Erythroblast (primary cell): Measurements from ENCODE around the gene SPON1.

Source experiments
- DNase-seq, 2 experiments: peaks; one replicate each; lab custom pipeline; 2025; lab: John Stamatoyannopoulos, UW
- GATA1 ChIP-seq: IDR thresholded peaks from 2 replicates; pipeline ENCODE4 v1.6.1; 2011; ENCODE audit warnings: low read depth, mild to moderate bottlenecking, control low read depth, low read length, moderate library complexity
- POLR2A ChIP-seq: IDR thresholded peaks from 2 replicates; pipeline ENCODE4 v1.6.1; 2011; ENCODE audit warnings: mild to moderate bottlenecking, low read length

Gene SPON1

DNA sequence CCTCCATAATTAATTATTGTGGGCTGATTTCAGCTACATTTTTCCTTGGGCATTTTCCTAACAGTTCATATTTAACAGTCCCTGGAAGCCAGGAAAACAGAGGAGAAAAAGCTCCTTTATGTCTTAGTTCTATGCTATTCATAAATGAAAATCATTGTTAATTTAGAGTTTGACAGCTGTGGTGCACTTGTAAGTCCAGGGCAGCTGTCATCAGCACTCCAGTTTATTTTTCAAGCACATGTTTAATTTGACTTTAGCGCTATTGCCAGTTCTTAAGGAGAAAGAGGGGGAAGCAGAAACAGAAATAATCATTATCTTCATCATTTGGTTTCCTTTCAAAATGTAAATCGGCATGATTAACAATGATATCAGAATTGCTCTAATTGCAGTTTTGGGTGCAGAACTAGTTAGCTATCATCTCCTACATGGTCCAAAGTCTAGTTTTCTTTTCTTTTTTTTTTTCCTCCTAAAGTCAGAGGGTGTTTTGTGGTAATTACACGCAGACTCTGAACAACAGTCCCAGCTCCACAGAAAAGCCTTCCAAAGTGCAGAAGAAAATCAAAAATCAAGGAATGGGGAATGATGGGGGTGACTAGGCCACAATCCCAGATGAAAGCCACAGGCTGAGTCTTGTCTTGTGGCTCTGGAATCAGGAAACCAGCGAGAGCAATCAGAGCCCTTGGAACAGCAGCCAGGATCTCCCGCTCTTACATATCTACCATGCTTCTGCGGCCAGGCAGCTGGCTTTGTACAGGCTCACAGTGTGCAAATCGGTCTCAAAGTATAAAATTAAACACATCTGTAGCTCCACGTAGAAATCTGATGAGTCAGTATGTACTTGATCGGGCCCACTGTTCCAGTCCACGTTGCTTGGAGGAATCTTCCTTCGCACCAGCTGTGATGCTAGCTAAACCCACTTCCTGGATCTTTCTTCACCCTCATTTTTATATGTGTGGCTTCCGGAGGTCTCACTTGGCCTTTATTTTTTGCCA is 91.9 kb downstream of the SPON1 start:
- no peak for DNase-seq
- TF ChIP-seq POLR2A (no peak), GATA1 (no peak)

DNA sequence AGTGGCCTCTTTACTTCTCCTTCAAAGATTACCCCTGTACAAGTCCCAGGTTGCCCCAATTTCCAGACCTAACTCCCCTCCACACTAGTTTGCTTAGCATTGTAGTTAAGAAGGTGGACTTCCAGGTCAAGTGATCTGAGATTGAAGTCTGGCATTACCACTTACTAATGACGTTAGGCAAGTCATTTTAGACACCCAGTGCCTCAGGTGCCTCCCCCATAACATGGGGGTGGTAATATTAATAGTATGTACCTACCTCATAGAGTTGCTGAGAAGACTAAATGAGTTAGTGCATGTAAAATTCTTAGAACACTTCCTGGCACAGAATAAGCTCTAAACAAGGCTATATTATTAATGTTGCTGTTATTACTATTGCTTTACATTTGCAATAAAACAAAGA is 93.4 kb downstream of the SPON1 start:
- TF ChIP-seq POLR2A: no peak
- no peak for TF ChIP-seq GATA1
- DNase-seq: no peak

- TF ChIP-seq GATA1: no peak
- TF ChIP-seq POLR2A: no peak
- DNase-seq: no peak
Measured at GRCh38 chr11:14058061-14058460, 95.5 kb downstream of the SPON1 start.

DNA sequence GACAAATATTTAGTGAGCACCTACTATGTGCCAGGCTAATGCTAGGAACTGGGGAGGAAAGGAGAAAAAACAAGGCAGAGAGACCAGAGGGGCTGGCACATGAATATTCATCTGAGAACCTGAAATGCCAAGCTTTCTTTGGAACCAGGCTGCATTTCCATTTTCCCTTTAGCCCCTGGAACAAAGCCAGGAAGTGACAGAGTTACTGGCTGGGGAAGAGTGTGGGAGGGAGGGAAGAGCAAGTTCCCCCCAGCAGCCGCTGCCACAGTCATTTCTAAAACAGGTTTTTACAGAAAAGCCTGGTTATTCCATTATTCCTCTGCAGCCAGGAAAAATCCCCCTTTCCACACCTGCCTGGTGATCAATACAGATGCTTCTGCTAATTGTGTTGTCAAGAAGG is 97.0 kb downstream of the SPON1 start:
- DNase-seq: no peak
- no peak for TF ChIP-seq POLR2A
- no peak for TF ChIP-seq GATA1

DNA sequence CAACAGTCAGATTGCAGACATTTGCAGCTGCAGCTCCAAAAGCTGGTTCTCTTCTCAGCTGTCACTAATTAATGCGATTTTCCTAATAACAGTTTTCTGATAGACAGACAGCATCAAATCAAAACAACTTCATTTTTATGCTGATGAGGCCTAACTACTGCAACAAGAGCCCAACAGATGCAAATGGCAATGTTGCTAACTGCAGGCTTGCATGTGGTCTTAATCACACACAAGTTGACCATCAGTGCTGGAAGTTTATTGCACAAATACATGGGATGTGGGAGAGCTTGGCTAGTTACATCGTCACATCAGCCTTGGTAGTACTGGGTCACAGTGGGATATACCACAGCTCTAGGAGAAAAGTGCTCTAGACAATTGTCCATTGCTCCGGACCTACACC is 99.2 kb downstream of the SPON1 start:
- TF ChIP-seq POLR2A (no peak), GATA1 (no peak)
- DNase-seq: no peak

- no peak for DNase-seq
- TF ChIP-seq GATA1 (no peak), POLR2A (no peak)
Measured at GRCh38 chr11:14065141-14065540, 102.6 kb downstream of the SPON1 start.

- TF ChIP-seq GATA1 (no peak), POLR2A (no peak)
- DNase-seq: no peak
Measured at GRCh38 chr11:14065681-14066080, 103.2 kb downstream of the SPON1 start.

GRCh38 chr11:14067686-14068085 is 105.2 kb downstream of the SPON1 start:
- DNase-seq: no peak
- TF ChIP-seq GATA1: no peak
- no peak for TF ChIP-seq POLR2A

DNA sequence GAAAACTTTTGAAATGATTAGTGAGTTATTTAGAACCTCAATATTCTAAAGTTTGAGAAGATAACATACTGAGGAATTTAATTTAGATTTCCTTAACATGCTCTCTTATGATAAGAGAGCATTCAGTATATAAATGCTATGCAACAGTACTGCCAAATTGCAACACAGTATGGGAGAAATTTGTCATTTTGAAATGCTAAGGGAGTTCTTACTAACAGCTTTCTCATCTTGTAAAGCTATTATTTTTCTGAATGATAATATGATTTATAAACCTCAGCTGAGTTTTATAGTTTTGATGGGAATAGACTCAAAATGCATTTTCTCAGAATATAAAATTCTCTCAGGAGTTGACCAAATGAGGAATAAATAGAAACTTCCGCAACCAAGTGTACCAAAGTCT is 108.4 kb downstream of the SPON1 start:
- DNase-seq: no peak
- TF ChIP-seq GATA1 (no peak), POLR2A (no peak)

DNA sequence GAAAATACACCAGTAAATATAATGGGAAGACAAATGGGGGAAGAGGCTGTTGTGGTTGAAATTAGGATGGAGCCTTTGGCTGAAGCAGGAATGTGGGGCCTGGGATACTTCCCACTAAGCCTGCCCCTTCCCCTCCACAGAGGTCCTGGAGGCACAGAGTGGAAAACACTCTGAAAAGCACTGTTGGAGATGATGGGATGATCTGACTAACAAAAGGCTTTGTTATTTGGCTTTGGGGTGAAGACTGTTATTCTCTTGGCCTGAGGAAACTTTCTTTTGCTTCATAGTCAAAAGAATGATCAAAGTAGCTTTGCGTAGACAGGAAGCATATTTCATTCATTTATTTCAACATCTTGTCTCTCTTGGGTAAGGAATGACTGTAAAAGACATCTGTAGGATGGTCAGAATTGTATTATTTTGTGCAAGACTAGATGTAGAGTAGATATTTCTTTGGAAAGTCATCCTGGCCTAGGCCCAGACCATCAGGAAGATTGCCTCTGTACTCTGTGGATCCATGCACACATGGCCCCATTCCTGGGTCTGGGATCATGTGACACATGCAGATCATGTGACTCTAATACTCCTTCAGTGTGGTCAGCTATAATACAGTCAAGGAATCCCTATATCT is 111.4 kb downstream of the SPON1 start:
- TF ChIP-seq GATA1 (no peak), POLR2A (no peak)
- no peak for DNase-seq

GRCh38 chr11:14075118-14076078 is 112.9 kb downstream of the SPON1 start:
- no peak for TF ChIP-seq POLR2A
- no peak for TF ChIP-seq GATA1
- DNase-seq: no peak

DNA sequence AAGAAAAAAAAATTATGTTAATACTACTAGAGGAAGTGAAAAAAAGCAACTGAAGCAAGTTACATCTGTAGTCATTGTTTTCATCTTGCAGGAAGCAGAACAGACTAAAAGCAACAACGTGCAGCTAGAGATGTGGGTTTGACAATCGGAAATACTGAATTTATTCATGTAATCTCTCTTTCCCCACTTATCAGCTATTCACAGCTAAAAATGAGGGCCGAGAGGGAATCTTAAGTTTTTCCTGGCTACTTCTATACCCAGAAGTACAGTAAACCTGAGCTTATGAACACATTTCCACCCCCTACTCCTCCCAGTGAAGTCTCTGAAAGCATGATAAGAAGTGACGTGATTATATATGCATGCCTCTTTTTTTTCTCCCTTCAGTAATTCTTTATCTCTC is 116.5 kb downstream of the SPON1 start:
- no peak for TF ChIP-seq GATA1
- TF ChIP-seq POLR2A: no peak
- no peak for DNase-seq

DNA sequence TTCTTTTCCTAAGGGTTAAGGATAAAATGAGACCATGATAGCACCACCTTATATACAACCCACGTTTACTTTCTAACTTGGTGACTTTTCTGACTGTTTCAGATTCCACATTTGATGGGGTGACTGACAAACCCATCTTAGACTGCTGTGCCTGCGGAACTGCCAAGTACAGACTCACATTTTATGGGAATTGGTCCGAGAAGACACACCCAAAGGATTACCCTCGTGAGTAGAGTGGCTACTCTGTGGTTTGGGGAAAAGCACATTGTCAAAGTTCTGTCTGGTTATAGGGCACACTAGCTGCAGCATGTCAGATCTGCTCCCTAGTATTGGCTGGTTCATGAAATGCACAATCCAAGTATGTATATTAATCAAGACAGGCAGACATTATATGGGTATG is 117.3 kb downstream of the SPON1 start:
- TF ChIP-seq GATA1: no peak
- TF ChIP-seq POLR2A: no peak

More for the DNA sequence above, 117.3 kb downstream of the SPON1 start:
- DNase-seq: no peak
